NCI-H2227 (cell line): Measurements from ENCODE around the gene GOLM1.

ENCODE experiments used
- DNase-seq: peaks from one replicate; lab custom pipeline; 2025; ENCODE audit not compliant: unreplicated experiment; lab: John Stamatoyannopoulos, UW

GOLM1 gene

GRCh38 chr9:86046930-86047341 is 52.4 kb downstream of the GOLM1 start:
- no peak for DNase-seq

GRCh38 chr9:86046071-86046636 is 53.2 kb downstream of the GOLM1 start:
- no peak for DNase-seq

- DNase-seq = no peak
These were observed 53.7 kb downstream of the GOLM1 start for GRCh38 chr9:86045654-86046053.

- no peak for DNase-seq
These were observed 55.4 kb downstream of the GOLM1 start for GRCh38 chr9:86043999-86044398.

GRCh38 chr9:86043586-86043985 is 55.8 kb downstream of the GOLM1 start:
- DNase-seq = no peak

DNA sequence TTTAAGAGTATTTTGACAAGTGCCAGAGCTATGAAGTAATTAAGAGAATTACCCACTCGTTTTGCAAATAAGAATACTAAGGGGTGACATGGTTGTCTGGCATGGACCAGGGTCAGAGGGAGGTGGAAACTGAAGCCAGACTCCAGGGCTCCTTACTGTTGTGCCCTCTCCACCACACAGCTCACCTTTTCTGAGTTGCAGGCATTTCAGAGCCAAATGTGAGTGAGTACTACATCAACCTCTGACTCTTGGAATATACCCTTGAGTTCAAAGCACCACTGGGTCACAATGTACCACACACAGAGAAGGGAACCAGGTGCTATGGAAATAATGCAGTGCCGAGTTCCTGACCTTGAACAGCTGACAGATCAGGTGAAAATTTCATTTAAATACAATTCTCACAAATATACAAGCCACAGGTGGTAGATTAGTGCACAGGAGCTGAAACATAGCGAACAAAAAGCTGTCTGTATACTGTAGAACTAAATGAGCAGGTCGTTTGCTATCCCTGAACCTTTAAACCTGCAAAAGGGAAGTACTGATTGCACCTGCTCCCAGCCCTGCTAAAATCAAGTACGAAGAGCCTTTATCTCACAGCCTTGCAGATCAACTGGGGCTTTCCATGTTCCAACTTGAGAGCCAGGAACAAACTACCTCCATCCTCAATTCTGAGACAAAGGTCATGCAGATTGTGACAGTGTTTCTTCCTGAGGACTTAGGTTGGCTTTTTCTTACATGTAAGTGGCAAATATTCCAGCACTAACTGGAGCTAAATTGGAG is 57.0 kb downstream of the GOLM1 start:
- DNase-seq = no peak

- DNase-seq = no peak
These were observed 58.0 kb downstream of the GOLM1 start for GRCh38 chr9:86041311-86041741.

DNA sequence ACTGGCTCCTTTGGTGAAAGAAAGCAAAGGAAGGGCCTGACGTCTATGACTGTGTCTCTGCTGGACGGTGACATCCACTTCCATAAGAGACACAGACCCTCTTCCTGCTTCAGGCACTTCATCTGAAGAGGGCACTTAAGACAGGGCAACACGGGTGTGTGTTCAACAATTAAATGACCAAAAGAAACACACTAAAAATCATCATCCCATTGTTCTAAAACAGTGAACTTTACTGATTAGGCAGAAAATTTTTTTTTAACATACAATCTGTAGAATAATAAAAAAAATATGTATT is 58.5 kb downstream of the GOLM1 start:
- no peak for DNase-seq

GRCh38 chr9:86039991-86040860 is 59.1 kb downstream of the GOLM1 start:
- DNase-seq = no peak

DNA sequence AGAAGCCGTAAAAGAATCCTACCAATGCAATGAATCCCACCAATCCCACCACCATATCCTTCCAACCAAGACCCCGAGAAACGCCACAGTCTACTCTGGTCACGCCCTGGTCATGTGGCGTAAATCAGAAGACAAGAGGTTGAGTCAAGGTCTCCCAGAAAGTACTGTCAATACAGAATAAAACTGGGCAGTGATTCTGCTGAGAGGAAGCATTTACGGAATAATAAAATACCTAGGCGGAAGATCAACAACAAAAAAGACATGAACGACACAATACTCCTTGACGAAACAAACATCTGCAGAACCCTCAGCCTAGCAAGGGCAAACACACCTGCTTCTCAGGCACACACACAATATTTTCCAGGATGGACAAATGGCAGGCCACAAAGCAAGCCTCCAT is 62.8 kb downstream of the GOLM1 start:
- DNase-seq = no peak

- no peak for DNase-seq
These were observed 63.4 kb downstream of the GOLM1 start for GRCh38 chr9:86035827-86036440.

GRCh38 chr9:86034863-86035734 is 64.3 kb downstream of the GOLM1 start:
- DNase-seq = peak; percentile 44

DNA sequence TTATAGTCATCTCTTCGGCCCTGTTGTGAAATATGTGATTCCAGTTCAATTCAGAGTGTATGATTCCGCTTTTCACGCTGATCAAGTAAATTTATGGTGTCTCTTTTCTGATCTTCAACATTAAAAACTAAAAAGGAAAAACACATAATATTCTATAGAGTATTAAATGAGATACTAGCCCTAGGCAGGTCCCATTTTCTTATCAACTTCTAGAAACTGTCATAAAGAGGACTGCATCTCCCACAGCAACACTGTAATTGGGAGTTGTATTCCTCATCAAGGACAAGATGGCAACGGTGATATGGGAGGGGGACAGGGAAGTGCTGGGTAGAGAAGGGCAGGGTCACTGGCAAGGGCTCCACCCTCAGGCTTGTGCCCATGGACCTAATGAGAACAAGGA is 71.6 kb downstream of the GOLM1 start:
- DNase-seq = no peak

GRCh38 chr9:86022687-86023266 is 76.6 kb downstream of the GOLM1 start:
- no peak for DNase-seq

- DNase-seq = no peak
These were observed 78.2 kb downstream of the GOLM1 start for GRCh38 chr9:86021166-86021565.

GRCh38 chr9:86020731-86021130 is 78.6 kb downstream of the GOLM1 start:
- DNase-seq = no peak

- no peak for DNase-seq
These were observed 90.2 kb downstream of the GOLM1 start for GRCh38 chr9:86009133-86009532.

- DNase-seq = no peak
These were observed 94.0 kb downstream of the GOLM1 start for GRCh38 chr9:86005253-86005775.

DNA sequence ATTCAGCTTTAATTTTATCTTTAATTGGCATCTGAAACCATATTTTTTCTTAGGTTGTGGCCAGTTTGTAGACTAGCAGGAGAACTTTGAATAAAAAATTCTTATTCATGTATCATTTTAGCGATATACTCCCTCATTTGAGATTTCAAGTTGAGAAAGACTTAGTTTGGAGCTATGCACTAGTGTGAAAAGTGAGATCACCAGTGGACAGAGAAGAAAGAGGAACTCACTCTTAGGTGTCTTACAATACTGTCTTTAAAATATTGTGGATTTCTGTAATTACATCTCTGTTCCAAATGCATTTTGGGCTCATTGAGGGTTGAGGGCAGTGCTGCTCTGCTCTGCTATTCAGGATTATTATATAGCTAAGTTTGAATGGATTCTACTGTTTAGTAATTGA is 103.8 kb downstream of the GOLM1 start:
- no peak for DNase-seq

DNA sequence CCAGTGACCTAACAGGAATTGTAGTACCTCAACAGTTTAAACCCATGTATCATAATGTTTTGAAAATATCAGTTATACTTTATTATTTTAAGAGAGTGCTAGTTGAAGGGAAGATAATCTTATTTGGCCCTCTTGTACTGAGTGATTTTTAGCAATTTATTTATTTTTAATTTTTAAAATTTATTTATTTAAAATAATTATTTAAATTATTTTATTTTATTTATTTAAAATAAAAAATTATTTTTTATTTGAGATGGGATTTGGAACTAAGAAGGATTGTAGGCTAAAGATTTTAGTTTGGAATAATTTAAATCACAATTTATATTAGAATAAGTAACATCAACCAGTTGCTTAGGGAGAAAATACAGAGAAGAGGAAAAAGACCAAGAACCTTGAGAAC is 104.3 kb downstream of the GOLM1 start:
- no peak for DNase-seq
